GM23338 (cell line): Measurements from ENCODE around the gene FUT8. TPM values are rescaled to one million over a fixed set of nuclear protein-coding genes. Genes with fewer than 3 reads are reported as not detected.

Experiments
- ATAC-seq: fragments of 200-7000 bp; cut with Tn5 transposase; 3 replicates; pipeline ENCODE4 v1.9.1; 2020
- DNase-seq: peaks from one replicate; pipeline ENCODE4 v3.0.0-alpha.2; 2015; ENCODE audit warnings: low spot score
- H2AFZ ChIP-seq: fragments of 200-600 bp; sonication (generic); 2 replicates; pipeline ENCODE4 v1.8.0; 2016; ENCODE audit warnings: antibody characterized with exemption, mild to moderate bottlenecking, moderate library complexity
- H3F3A ChIP-seq: fragments of 200-600 bp; sonication (generic); replicated peaks from 2 replicates; pipeline ENCODE4 v1.8.0; 2017; ENCODE audit warnings: antibody characterized with exemption, mixed run types, low read depth
- H3K27ac ChIP-seq: fragments of 200-600 bp; sonication (generic); 2 replicates; pipeline ENCODE4 v1.6.1; 2016; ENCODE audit warnings: low read depth
- H3K27me3 ChIP-seq: fragments of 200-600 bp; sonication (generic); 2 replicates; pipeline ENCODE4 v1.8.0; 2016; ENCODE audit warnings: mild to moderate bottlenecking, mixed run types, moderate library complexity; ENCODE audit not compliant: insufficient read depth
- H3K36me3 ChIP-seq: fragments of 200-600 bp; sonication (generic); 2 replicates; pipeline ENCODE4 v1.8.0; 2016; ENCODE audit warnings: mild to moderate bottlenecking; ENCODE audit not compliant: insufficient read depth
- H3K4me1 ChIP-seq: fragments of 200-600 bp; sonication (generic); 2 replicates; pipeline ENCODE4 v1.8.0; 2016; ENCODE audit warnings: mild to moderate bottlenecking, moderate library complexity; ENCODE audit not compliant: insufficient read depth
- H3K4me2 ChIP-seq: fragments of 200-600 bp; sonication (generic); 2 replicates; pipeline ENCODE4 v1.7.1; 2017; ENCODE audit warnings: mixed run types
- H3K4me3 ChIP-seq: fragments of 200-600 bp; sonication (generic); 2 replicates; pipeline ENCODE4 v1.6.1; 2016; ENCODE audit warnings: mixed run types
- H3K79me2 ChIP-seq: fragments of 200-600 bp; sonication (generic); replicated peaks from 2 replicates; pipeline ENCODE4 v1.8.0; 2017; ENCODE audit warnings: mild to moderate bottlenecking; ENCODE audit not compliant: insufficient read depth
- H3K9me2 ChIP-seq: fragments of 200-600 bp; sonication (generic); 2 replicates; pipeline ENCODE4 v1.8.0; 2017; ENCODE audit not compliant: insufficient read depth
- H4K20me1 ChIP-seq: fragments of 200-600 bp; sonication (generic); replicated peaks from 2 replicates; pipeline ENCODE4 v1.8.0; 2017; ENCODE audit warnings: mild to moderate bottlenecking; ENCODE audit not compliant: insufficient read depth
- H3K27ac Mint-ChIP-seq: 2 replicates; pipeline ENCODE4 v1.8.0; 2020; ENCODE audit warnings: inconsistent platforms, mild to moderate bottlenecking, moderate library complexity, mixed read lengths
- H3K27me3 Mint-ChIP-seq: 3 replicates; pipeline ENCODE4 v1.8.0; 2022; ENCODE audit warnings: low read depth, mild to moderate bottlenecking, moderate library complexity, mixed read lengths, inconsistent platforms; ENCODE audit not compliant: insufficient read depth, poor library complexity
- H3K36me3 Mint-ChIP-seq: 3 replicates; pipeline ENCODE4 v1.8.0; 2021; ENCODE audit warnings: low read depth, mild to moderate bottlenecking, inconsistent platforms, moderate library complexity, mixed read lengths
- H3K4me1 Mint-ChIP-seq: 3 replicates; pipeline ENCODE4 v1.8.0; 2020; ENCODE audit warnings: mild to moderate bottlenecking, inconsistent platforms, mixed read lengths
- H3K4me3 Mint-ChIP-seq: 3 replicates; pipeline ENCODE4 v1.8.0; 2021; ENCODE audit warnings: moderate library complexity, mild to moderate bottlenecking, inconsistent platforms, mixed read lengths
- H3K9me3 Mint-ChIP-seq: 3 replicates; pipeline ENCODE4 v1.8.0; 2020; ENCODE audit warnings: moderate library complexity, mild to moderate bottlenecking, inconsistent platforms, mixed read lengths
- CREB1 ChIP-seq: fragments of 250-450 bp; sonication (Bioruptor Pico); IDR thresholded peaks from 2 replicates; pipeline ENCODE4 v1.5.0; 2020; ENCODE audit warnings: low read depth, mild to moderate bottlenecking, moderate library complexity
- CTCF ChIP-seq, 2 experiments: fragments of 200-600 bp in 1 of 2; sonication (generic) in 1 of 2; conservative IDR thresholded peaks; 2 replicates each; pipeline versions ENCODE4 v1.5.1 to v1.6.1; 2016 to 2017; ENCODE audit warnings: antibody characterized with exemption in 2 of 2, low read depth in 2 of 2, mild to moderate bottlenecking in 2 of 2, moderate library complexity in 1 of 2
- EZH2 ChIP-seq: fragments of 200-600 bp; sonication (generic); IDR thresholded peaks from one replicate; pipeline ENCODE4 v1.8.0; 2017; ENCODE audit warnings: antibody characterized with exemption, mild to moderate bottlenecking, low read depth; ENCODE audit not compliant: unreplicated experiment
- EZH2phosphoT487 ChIP-seq: fragments of 200-600 bp; sonication (generic); IDR thresholded peaks from one replicate; pipeline ENCODE4 v1.8.1; 2018; ENCODE audit warnings: antibody characterized with exemption; ENCODE audit not compliant: unreplicated experiment
- JUNB ChIP-seq: IDR thresholded peaks from one replicate; pipeline ENCODE4 v1.6.1; 2016; ENCODE audit warnings: antibody characterized with exemption; ENCODE audit not compliant: unreplicated experiment
- POLR2AphosphoS5 ChIP-seq: IDR thresholded peaks from 2 replicates; pipeline ENCODE4 v1.6.1; 2016; ENCODE audit warnings: antibody characterized with exemption, low read depth
- STAT1 ChIP-seq: IDR thresholded peaks from one replicate; pipeline ENCODE4 v1.6.1; 2016; ENCODE audit warnings: antibody characterized with exemption; ENCODE audit not compliant: unreplicated experiment
- ZNF114 ChIP-seq: fragments of 250-450 bp; sonication (Bioruptor Pico); IDR thresholded peaks from 2 replicates; pipeline ENCODE4 v1.5.0; 2020; ENCODE audit warnings: mild to moderate bottlenecking, moderate library complexity
- ZNF331 ChIP-seq: fragments of 250-450 bp; sonication (Bioruptor Pico); IDR thresholded peaks from 2 replicates; pipeline ENCODE4 v1.5.0; 2020; ENCODE audit warnings: low read depth, mild to moderate bottlenecking, moderate library complexity
- polyA plus RNA-seq: library from polyadenylated mRNA; unstranded; fragments of >200 nt; fragmentation: Nextera tagmentation; extraction: Ambion mirVana; gene quantifications from 2 replicates; pipeline ENCODE4 v1.2.1, GENCODE V29; 2016
- total RNA-seq: library from RNA; depleted of rRNA; stranded (reverse); fragments of >200 nt; shearing (Covaris generic); gene quantifications from 2 replicates; pipeline ENCODE4 v1.2.3, GENCODE V29; 2014
- TF ChIP-seq, protein P1 (sequence below): IDR thresholded peaks from one replicate; pipeline ENCODE4 v1.6.1; 2018; ENCODE audit warnings: antibody characterized with exemption; ENCODE audit not compliant: unreplicated experiment
- TF ChIP-seq, protein P2 (sequence below): IDR thresholded peaks from 2 replicates; pipeline ENCODE4 v1.6.1; 2016; ENCODE audit warnings: antibody characterized with exemption
- TF ChIP-seq, protein P3 (sequence below): fragments of 250-450 bp; sonication (Bioruptor Pico); IDR thresholded peaks from 2 replicates; pipeline ENCODE4 v1.5.0; 2020; ENCODE audit warnings: mild to moderate bottlenecking, moderate library complexity

Gene FUT8
- total and polyA plus RNA-seq, 2 experiments from 2014 or later, result 8.2 to 23.2 TPM

GRCh38 chr14:65499138-65499537 lies 86.6 kb downstream of the FUT8 start (continued):
- TF ChIP-seq, protein P1, sequence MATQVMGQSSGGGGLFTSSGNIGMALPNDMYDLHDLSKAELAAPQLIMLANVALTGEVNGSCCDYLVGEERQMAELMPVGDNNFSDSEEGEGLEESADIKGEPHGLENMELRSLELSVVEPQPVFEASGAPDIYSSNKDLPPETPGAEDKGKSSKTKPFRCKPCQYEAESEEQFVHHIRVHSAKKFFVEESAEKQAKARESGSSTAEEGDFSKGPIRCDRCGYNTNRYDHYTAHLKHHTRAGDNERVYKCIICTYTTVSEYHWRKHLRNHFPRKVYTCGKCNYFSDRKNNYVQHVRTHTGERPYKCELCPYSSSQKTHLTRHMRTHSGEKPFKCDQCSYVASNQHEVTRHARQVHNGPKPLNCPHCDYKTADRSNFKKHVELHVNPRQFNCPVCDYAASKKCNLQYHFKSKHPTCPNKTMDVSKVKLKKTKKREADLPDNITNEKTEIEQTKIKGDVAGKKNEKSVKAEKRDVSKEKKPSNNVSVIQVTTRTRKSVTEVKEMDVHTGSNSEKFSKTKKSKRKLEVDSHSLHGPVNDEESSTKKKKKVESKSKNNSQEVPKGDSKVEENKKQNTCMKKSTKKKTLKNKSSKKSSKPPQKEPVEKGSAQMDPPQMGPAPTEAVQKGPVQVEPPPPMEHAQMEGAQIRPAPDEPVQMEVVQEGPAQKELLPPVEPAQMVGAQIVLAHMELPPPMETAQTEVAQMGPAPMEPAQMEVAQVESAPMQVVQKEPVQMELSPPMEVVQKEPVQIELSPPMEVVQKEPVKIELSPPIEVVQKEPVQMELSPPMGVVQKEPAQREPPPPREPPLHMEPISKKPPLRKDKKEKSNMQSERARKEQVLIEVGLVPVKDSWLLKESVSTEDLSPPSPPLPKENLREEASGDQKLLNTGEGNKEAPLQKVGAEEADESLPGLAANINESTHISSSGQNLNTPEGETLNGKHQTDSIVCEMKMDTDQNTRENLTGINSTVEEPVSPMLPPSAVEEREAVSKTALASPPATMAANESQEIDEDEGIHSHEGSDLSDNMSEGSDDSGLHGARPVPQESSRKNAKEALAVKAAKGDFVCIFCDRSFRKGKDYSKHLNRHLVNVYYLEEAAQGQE, result no peak
- no peak for TF ChIP-seq CREB1 (CRISPR knock-in tag)
- no peak for TF ChIP-seq ZNF331
- TF ChIP-seq JUNB, result no peak
- no peak for TF ChIP-seq ZNF114
- TF ChIP-seq, protein P2, sequence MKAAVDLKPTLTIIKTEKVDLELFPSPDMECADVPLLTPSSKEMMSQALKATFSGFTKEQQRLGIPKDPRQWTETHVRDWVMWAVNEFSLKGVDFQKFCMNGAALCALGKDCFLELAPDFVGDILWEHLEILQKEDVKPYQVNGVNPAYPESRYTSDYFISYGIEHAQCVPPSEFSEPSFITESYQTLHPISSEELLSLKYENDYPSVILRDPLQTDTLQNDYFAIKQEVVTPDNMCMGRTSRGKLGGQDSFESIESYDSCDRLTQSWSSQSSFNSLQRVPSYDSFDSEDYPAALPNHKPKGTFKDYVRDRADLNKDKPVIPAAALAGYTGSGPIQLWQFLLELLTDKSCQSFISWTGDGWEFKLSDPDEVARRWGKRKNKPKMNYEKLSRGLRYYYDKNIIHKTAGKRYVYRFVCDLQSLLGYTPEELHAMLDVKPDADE, result no peak
- no peak for TF ChIP-seq EZH2
- TF ChIP-seq POLR2AphosphoS5, result no peak
- TF ChIP-seq EZH2phosphoT487, result no peak

DNA sequence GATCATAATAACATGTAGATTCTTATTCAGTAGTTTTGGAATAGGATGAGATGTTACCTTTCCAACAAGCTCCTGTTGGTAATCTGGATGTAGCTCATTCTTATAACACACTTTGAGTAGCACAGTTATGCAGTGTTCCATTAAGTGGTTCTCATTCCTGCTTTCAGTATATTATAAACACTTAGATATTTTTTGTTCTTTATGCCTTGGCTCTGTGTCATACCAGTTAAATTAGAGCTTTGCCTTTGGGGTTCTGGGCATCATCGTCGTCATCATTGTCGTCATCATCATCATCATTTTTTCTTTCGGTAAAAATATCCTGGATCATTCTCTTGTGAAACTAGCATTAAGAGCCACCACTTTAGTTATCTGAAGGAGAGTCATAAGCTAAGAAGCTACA lies 87.5 kb downstream of the FUT8 start:
- Mint-ChIP-seq H3K9me3 (peaks cover 4% of the 10 kb centered on the region), H3K36me3 (peaks cover 7% of the 10 kb centered on the region), H3K4me3 (no peak overlapping the region), H3K27me3 (peaks cover 18% of the 10 kb centered on the region), H3K27ac (no peak overlapping the region), H3K4me1 (peaks cover 13% of the 10 kb centered on the region)
- H3K4me2 ChIP-seq, result no peak overlapping the region
- H3F3A ChIP-seq, result no peaks in the 10 kb centered on the region
- H2AFZ ChIP-seq, result no peak overlapping the region
- H3K79me2 ChIP-seq, result no peaks in the 10 kb centered on the region; the same call in 1 of the 2 replicates
- H4K20me1 ChIP-seq, result no peaks in the 10 kb centered on the region
- H3K27me3 ChIP-seq, result peaks cover 31% of the 10 kb centered on the region
- H3K36me3 ChIP-seq, result no peaks in the 10 kb centered on the region
- no peak overlapping the region for H3K27ac ChIP-seq
- H3K4me3 ChIP-seq, result no peak overlapping the region
- DNase-seq (no peak), ATAC-seq (no peak)
- H3K9me2 ChIP-seq, result no peaks in the 10 kb centered on the region
- H3K4me1 ChIP-seq, result no peaks in the 10 kb centered on the region
- TF ChIP-seq CREB1 (CRISPR knock-in tag), result no peak
- no peak for TF ChIP-seq CTCF (conservative IDR thresholded peaks at IDR 0.05; ENCODE audit: low read depth in 2 of 2)
- TF ChIP-seq STAT1, result no peak
- TF ChIP-seq EZH2phosphoT487, result no peak
- no peak for TF ChIP-seq JUNB
- TF ChIP-seq, protein P3, sequence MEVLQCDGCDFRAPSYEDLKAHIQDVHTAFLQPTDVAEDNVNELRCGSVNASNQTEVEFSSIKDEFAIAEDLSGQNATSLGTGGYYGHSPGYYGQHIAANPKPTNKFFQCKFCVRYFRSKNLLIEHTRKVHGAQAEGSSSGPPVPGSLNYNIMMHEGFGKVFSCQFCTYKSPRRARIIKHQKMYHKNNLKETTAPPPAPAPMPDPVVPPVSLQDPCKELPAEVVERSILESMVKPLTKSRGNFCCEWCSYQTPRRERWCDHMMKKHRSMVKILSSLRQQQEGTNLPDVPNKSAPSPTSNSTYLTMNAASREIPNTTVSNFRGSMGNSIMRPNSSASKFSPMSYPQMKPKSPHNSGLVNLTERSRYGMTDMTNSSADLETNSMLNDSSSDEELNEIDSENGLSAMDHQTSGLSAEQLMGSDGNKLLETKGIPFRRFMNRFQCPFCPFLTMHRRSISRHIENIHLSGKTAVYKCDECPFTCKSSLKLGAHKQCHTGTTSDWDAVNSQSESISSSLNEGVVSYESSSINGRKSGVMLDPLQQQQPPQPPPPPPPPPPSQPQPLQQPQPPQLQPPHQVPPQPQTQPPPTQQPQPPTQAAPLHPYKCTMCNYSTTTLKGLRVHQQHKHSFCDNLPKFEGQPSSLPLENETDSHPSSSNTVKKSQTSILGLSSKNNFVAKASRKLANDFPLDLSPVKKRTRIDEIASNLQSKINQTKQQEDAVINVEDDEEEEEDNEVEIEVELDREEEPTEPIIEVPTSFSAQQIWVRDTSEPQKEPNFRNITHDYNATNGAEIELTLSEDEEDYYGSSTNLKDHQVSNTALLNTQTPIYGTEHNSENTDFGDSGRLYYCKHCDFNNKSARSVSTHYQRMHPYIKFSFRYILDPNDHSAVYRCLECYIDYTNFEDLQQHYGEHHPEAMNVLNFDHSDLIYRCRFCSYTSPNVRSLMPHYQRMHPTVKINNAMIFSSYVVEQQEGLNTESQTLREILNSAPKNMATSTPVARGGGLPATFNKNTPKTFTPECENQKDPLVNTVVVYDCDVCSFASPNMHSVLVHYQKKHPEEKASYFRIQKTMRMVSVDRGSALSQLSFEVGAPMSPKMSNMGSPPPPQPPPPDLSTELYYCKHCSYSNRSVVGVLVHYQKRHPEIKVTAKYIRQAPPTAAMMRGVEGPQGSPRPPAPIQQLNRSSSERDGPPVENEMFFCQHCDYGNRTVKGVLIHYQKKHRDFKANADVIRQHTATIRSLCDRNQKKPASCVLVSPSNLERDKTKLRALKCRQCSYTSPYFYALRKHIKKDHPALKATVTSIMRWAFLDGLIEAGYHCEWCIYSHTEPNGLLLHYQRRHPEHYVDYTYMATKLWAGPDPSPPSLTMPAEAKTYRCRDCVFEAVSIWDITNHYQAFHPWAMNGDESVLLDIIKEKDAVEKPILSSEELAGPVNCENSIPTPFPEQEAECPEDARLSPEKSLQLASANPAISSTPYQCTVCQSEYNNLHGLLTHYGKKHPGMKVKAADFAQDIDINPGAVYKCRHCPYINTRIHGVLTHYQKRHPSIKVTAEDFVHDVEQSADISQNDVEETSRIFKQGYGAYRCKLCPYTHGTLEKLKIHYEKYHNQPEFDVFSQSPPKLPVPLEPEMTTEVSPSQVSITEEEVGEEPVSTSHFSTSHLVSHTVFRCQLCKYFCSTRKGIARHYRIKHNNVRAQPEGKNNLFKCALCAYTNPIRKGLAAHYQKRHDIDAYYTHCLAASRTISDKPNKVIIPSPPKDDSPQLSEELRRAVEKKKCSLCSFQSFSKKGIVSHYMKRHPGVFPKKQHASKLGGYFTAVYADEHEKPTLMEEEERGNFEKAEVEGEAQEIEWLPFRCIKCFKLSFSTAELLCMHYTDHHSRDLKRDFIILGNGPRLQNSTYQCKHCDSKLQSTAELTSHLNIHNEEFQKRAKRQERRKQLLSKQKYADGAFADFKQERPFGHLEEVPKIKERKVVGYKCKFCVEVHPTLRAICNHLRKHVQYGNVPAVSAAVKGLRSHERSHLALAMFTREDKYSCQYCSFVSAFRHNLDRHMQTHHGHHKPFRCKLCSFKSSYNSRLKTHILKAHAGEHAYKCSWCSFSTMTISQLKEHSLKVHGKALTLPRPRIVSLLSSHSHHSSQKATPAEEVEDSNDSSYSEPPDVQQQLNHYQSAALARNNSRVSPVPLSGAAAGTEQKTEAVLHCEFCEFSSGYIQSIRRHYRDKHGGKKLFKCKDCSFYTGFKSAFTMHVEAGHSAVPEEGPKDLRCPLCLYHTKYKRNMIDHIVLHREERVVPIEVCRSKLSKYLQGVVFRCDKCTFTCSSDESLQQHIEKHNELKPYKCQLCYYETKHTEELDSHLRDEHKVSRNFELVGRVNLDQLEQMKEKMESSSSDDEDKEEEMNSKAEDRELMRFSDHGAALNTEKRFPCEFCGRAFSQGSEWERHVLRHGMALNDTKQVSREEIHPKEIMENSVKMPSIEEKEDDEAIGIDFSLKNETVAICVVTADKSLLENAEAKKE (CRISPR knock-in tag), result no peak
